Loucy (cell line): ENCODE measurements around the gene HOXD10.

Experiments
- H2AFZ ChIP-seq: fragments of 200-600 bp; sonication (generic); 2 replicates; pipeline ENCODE4 v1.6.0; 2016; ENCODE audit warnings: antibody characterized with exemption, mild to moderate bottlenecking, low read length, moderate library complexity
- H3F3A ChIP-seq: fragments of 200-600 bp; 2 replicates; pipeline ENCODE4 v1.6.0; 2016; ENCODE audit warnings: antibody characterized with exemption, low read depth, mild to moderate bottlenecking
- H3K27me3 ChIP-seq: fragments of 200-600 bp; sonication (generic); 2 replicates; pipeline ENCODE4 v1.6.1; 2014; ENCODE audit warnings: low read length, mild to moderate bottlenecking; ENCODE audit not compliant: insufficient read depth, poor library complexity, severe bottlenecking
- H3K36me3 ChIP-seq: fragments of 200-600 bp; sonication (generic); 2 replicates; pipeline ENCODE4 v1.6.1; 2016; ENCODE audit warnings: low read length; ENCODE audit not compliant: insufficient read depth
- H3K4me1 ChIP-seq: fragments of 200-600 bp; sonication (generic); 2 replicates; pipeline ENCODE4 v1.5.1; 2014; ENCODE audit warnings: low read length, mild to moderate bottlenecking; ENCODE audit not compliant: insufficient read depth, poor library complexity, severe bottlenecking
- H3K4me2 ChIP-seq: fragments of 200-600 bp; sonication (generic); 2 replicates; pipeline ENCODE4 v1.6.0; 2014; ENCODE audit warnings: antibody characterized with exemption, low read length, low read depth, mild to moderate bottlenecking; ENCODE audit not compliant: poor library complexity, severe bottlenecking
- H3K4me3 ChIP-seq: fragments of 200-600 bp; sonication (generic); 2 replicates; pipeline ENCODE4 v1.5.1; 2014; ENCODE audit warnings: low read length, mild to moderate bottlenecking, mixed read lengths; ENCODE audit not compliant: poor library complexity, severe bottlenecking
- H3K79me2 ChIP-seq: fragments of 200-600 bp; sonication (generic); 2 replicates; pipeline ENCODE4 v1.6.1; 2014; ENCODE audit warnings: low read length; ENCODE audit not compliant: insufficient read depth
- H3K9ac ChIP-seq: fragments of 200-600 bp; sonication (generic); 2 replicates; pipeline ENCODE4 v1.6.0; 2014; ENCODE audit warnings: mild to moderate bottlenecking, low read depth, low read length, moderate library complexity; ENCODE audit not compliant: poor library complexity, severe bottlenecking
- H3K9me2 ChIP-seq: fragments of 200-600 bp; sonication (generic); replicated peaks from 2 replicates; pipeline ENCODE4 v1.6.1; 2016; ENCODE audit warnings: low read depth, low read length, mixed read lengths
- H3K9me3 ChIP-seq: fragments of 200-600 bp; sonication (generic); 2 replicates; pipeline ENCODE4 v1.6.1; 2014; ENCODE audit warnings: mild to moderate bottlenecking, antibody characterized with exemption, low read length, low read depth; ENCODE audit not compliant: insufficient read depth
- H4K20me1 ChIP-seq: fragments of 200-600 bp; sonication (generic); 2 replicates; pipeline ENCODE4 v1.6.0; 2014; ENCODE audit warnings: antibody characterized with exemption, low read length, mild to moderate bottlenecking; ENCODE audit not compliant: insufficient read depth, poor library complexity, severe bottlenecking
- CTCF ChIP-seq: fragments of 200-600 bp; sonication (generic); conservative IDR thresholded peaks from 2 replicates; pipeline ENCODE4 v1.5.1; 2014; ENCODE audit warnings: mild to moderate bottlenecking, antibody characterized with exemption, low read length
- EZH2phosphoT487 ChIP-seq: fragments of 200-600 bp; IDR thresholded peaks from 2 replicates; pipeline ENCODE4 v1.6.1; 2018; ENCODE audit warnings: antibody characterized with exemption, mild to moderate bottlenecking, moderate library complexity, borderline replicate concordance

The HOXD10 gene

GRCh38 chr2:176085861-176086771 is 30.5 kb upstream of the HOXD10 start:
- H3K4me3 ChIP-seq = no peak overlapping the region
- no peaks in the 10 kb centered on the region for H3K9me2 ChIP-seq

GRCh38 chr2:176087330-176088047 is 29.1 kb upstream of the HOXD10 start:
- Histone ChIP-seq H3F3A (no peaks in the 10 kb centered on the region), H3K27me3 (no peaks in the 10 kb centered on the region), H3K79me2 (no peaks in the 10 kb centered on the region), H4K20me1 (no peaks in the 10 kb centered on the region), H3K4me1 (no peaks in the 10 kb centered on the region), H2AFZ (no peak overlapping the region), H3K4me3 (no peak overlapping the region), H3K36me3 (no peaks in the 10 kb centered on the region), H3K4me2 (no peak overlapping the region), H3K9me2 (no peaks in the 10 kb centered on the region), H3K9me3 (no peaks in the 10 kb centered on the region), H3K9ac (no peak overlapping the region)
- TF ChIP-seq CTCF (no peak), EZH2phosphoT487 (no peak)

More at GRCh38 chr2:176085861-176086771, 30.5 kb upstream of the HOXD10 start:
- Histone ChIP-seq H2AFZ (0 out of 2 replicates have a peak overlapping the region, but pooled peaks have one; percentile 58), H3K4me2 (no peak overlapping the region), H3K4me1 (no peaks in the 10 kb centered on the region), H3K9me3 (no peaks in the 10 kb centered on the region), H3K79me2 (no peaks in the 10 kb centered on the region), H3K36me3 (no peaks in the 10 kb centered on the region), H4K20me1 (no peaks in the 10 kb centered on the region), H3F3A (no peaks in the 10 kb centered on the region), H3K27me3 (no peaks in the 10 kb centered on the region), H3K9ac (no peak overlapping the region)
- TF ChIP-seq CTCF = peak; percentile 80
- TF ChIP-seq EZH2phosphoT487 = no peak

- Histone ChIP-seq H3K27me3 (no peaks in the 10 kb centered on the region), H3F3A (no peaks in the 10 kb centered on the region), H3K36me3 (no peaks in the 10 kb centered on the region), H3K4me3 (no peak overlapping the region), H2AFZ (no peak overlapping the region), H3K79me2 (no peaks in the 10 kb centered on the region), H3K9me2 (no peaks in the 10 kb centered on the region), H3K9ac (no peak overlapping the region), H3K9me3 (no peaks in the 10 kb centered on the region), H4K20me1 (no peaks in the 10 kb centered on the region), H3K4me1 (no peaks in the 10 kb centered on the region), H3K4me2 (no peak overlapping the region)
- TF ChIP-seq CTCF (no peak; the same call in 1 of the 2 replicates), EZH2phosphoT487 (no peak)
Measured at GRCh38 chr2:176088048-176088936, 28.3 kb upstream of the HOXD10 start.
